ENCODE results near the gene KLRC3.

DNA sequence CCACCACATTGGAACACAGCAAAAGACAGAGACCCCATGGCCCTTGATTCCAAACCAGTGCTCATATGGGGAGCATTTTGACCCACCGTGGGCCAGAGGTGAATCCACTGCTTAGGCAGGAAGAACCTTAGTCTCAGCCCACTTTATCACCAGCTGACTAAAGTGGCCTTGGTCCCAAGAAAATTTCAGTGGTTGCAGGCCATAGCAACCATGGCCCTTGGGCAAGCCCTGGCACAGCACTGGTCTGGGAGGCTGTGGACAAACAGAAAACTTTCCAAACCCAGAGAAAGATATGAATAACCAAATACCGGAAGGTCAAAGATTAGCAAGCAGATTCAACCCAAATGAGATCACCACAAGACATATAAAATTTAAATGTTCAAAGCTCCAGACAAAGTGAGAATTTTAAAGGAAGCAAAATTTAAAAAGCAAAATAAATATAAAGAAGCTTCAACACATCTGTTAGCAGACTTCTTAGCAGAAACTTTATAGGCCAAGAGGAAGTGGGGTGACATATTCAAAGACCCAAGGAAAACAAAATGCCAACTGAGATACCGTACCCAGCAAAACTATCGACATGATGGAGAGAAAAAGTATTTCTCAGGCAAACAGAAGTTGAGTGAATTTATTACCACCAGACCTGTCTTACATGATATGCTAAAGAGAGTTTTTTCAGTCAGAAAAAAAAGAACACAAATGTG, 38.3 kb downstream of the KLRC3 start:
- TF ChIP-seq, protein P1, sequence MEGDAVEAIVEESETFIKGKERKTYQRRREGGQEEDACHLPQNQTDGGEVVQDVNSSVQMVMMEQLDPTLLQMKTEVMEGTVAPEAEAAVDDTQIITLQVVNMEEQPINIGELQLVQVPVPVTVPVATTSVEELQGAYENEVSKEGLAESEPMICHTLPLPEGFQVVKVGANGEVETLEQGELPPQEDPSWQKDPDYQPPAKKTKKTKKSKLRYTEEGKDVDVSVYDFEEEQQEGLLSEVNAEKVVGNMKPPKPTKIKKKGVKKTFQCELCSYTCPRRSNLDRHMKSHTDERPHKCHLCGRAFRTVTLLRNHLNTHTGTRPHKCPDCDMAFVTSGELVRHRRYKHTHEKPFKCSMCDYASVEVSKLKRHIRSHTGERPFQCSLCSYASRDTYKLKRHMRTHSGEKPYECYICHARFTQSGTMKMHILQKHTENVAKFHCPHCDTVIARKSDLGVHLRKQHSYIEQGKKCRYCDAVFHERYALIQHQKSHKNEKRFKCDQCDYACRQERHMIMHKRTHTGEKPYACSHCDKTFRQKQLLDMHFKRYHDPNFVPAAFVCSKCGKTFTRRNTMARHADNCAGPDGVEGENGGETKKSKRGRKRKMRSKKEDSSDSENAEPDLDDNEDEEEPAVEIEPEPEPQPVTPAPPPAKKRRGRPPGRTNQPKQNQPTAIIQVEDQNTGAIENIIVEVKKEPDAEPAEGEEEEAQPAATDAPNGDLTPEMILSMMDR (IDR thresholded peaks at IDR 0.05; ENCODE audit: borderline replicate concordance, extremely low read depth, low read length, poor library complexity, severe bottlenecking), result no peak
- no peak for TF ChIP-seq EZH2 (IDR thresholded peaks at IDR 0.05; ENCODE audit: borderline replicate concordance, low read depth, low read length, severe bottlenecking)
